ENCODE measurements around the gene CFAP206.
"Not testable (repeated sequence)": the region's sequence is repeated elsewhere in the genome, so short reads cannot be mapped to it uniquely, and the experiment has no call there.

Gene CFAP206

GRCh38 chr6:87426789-87427188 is 19.0 kb downstream of the CFAP206 start:
- no peak for DNase-seq

- no peak for DNase-seq
Observed at GRCh38 chr6:87430499-87430898, 22.7 kb downstream of the CFAP206 start.

- DNase-seq, result no peak
Observed at GRCh38 chr6:87431263-87431662, 23.5 kb downstream of the CFAP206 start.

GRCh38 chr6:87436435-87436834 is 28.7 kb downstream of the CFAP206 start:
- DNase-seq, result peak; percentile 25

GRCh38 chr6:87441711-87442110 is 33.9 kb downstream of the CFAP206 start:
- DNase-seq, result no peak

GRCh38 chr6:87444362-87444761 is 36.6 kb downstream of the CFAP206 start:
- no peak for DNase-seq

GRCh38 chr6:87465051-87465450 is 57.3 kb downstream of the CFAP206 start:
- DNase-seq, result no peak

- DNase-seq, result peak; percentile 79
Observed at GRCh38 chr6:87472525-87473418, 65.0 kb downstream of the CFAP206 start, which contains the start of gene SLC35A1. SLC35A1 (plus strand) TSS chr6:87472974; CDS start chr6:87473004, 30 bp downstream.

- peak; percentile 60 for DNase-seq
Observed at GRCh38 chr6:87473419-87473903, 65.7 kb downstream of the CFAP206 start.

- DNase-seq, result no peak
Observed at GRCh38 chr6:87481931-87482330, 74.2 kb downstream of the CFAP206 start.

GRCh38 chr6:87482366-87482765 is 74.6 kb downstream of the CFAP206 start:
- no peak for DNase-seq

GRCh38 chr6:87483929-87484328 is 76.2 kb downstream of the CFAP206 start:
- DNase-seq, result peak; percentile 11

- DNase-seq, result no peak
Observed at GRCh38 chr6:87484491-87484890, 76.7 kb downstream of the CFAP206 start.

GRCh38 chr6:87487555-87487954 is 79.8 kb downstream of the CFAP206 start:
- DNase-seq, result no peak

- DNase-seq, result not testable (repeated sequence)
Observed at GRCh38 chr6:87489326-87489725, 81.6 kb downstream of the CFAP206 start.

GRCh38 chr6:87494761-87495422 is 87.1 kb downstream of the CFAP206 start:
- no peak for DNase-seq

GRCh38 chr6:87498048-87498447 is 90.3 kb downstream of the CFAP206 start:
- no peak for DNase-seq

- DNase-seq, result no peak
Observed at GRCh38 chr6:87501809-87502572, 94.2 kb downstream of the CFAP206 start.

- no peak for DNase-seq
Observed at GRCh38 chr6:87504441-87504840, 96.7 kb downstream of the CFAP206 start.

Data from stimulated activated CD4-positive, alpha-beta T cell treated with anti-CD3 and anti-CD28 coated beads, Interleukin-1b, Interleukin-23, amount 100 ng/mL, for 48 hours (primary cell).